ENCODE results near the gene MEPE. TPM values are rescaled to one million over a fixed set of nuclear protein-coding genes. Genes with fewer than 3 reads are reported as not detected.

Gene MEPE
- total and polyA plus RNA-seq, 2 of the 8 experiments (the other 6 are each of a cell fraction or from before 2014, with no cell fraction given) = not detected

DNA sequence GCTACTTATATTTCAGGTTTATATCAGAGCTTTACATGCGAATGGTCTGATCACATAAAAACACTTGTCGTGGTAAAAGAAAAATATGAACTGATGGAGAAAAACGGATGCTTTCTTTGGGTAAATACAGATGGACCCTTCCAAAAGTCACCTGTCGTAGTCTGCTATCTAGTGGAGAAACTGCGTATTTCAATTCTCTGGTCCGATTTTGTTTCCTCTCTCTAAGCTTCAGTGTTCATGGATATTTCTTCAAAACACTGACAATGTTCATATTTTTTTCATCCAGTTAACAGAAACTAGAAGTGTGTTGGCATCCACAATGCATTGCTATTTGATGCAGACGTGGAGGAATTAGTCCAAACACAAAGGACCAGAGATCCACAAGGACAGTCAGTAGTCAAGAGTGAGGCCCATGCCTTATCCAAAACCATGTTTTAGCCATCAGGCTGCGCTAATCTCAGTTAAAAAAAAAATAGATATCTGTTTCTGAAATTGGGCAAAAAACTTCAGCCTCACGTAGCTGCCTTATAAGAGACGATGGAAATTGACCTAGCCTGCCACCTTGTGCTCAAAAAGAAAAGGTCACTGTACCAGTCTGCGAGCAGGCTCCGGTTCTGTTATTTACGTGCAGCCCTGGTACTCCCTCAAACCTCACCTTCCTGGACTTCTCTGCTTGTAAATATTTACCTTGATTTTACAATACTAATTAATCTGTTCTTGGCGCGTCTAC is 16.0 kb downstream of the MEPE start (continued):
- TF ChIP-seq, protein P1, sequence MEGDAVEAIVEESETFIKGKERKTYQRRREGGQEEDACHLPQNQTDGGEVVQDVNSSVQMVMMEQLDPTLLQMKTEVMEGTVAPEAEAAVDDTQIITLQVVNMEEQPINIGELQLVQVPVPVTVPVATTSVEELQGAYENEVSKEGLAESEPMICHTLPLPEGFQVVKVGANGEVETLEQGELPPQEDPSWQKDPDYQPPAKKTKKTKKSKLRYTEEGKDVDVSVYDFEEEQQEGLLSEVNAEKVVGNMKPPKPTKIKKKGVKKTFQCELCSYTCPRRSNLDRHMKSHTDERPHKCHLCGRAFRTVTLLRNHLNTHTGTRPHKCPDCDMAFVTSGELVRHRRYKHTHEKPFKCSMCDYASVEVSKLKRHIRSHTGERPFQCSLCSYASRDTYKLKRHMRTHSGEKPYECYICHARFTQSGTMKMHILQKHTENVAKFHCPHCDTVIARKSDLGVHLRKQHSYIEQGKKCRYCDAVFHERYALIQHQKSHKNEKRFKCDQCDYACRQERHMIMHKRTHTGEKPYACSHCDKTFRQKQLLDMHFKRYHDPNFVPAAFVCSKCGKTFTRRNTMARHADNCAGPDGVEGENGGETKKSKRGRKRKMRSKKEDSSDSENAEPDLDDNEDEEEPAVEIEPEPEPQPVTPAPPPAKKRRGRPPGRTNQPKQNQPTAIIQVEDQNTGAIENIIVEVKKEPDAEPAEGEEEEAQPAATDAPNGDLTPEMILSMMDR (IDR thresholded peaks at IDR 0.05; ENCODE audit: control extremely low read depth in 1 of 3, insufficient read depth in 1 of 3, low read depth in 1 of 3, low read length in 3 of 3) = peak; percentile 38 to 69 (median 67)
- TF ChIP-seq POU5F1 (IDR thresholded peaks at IDR 0.05; ENCODE audit: low read depth, low read length) = no peak
- TF ChIP-seq MAFK (IDR thresholded peaks at IDR 0.05; ENCODE audit: low read depth, low read length) = no peak
- no peak for TF ChIP-seq ZNF274 (IDR thresholded peaks at IDR 0.05; ENCODE audit: borderline replicate concordance, extremely low read depth, low read length)
- TF ChIP-seq ASH2L (IDR thresholded peaks at IDR 0.05; ENCODE audit: low read length) = peak; percentile 41
- TF ChIP-seq RAD21 (IDR thresholded peaks at IDR 0.05 in 1 of 2, conservative IDR thresholded peaks at IDR 0.05 in 1 of 2; ENCODE audit: low read depth in 2 of 2, low read length in 2 of 2) = peak; percentile 77 to 82
- no peak for TF ChIP-seq SP1 (IDR thresholded peaks at IDR 0.05; ENCODE audit: low read depth, low read length)
- no peak for TF ChIP-seq CEBPB (IDR thresholded peaks at IDR 0.05; ENCODE audit: low read depth, low read length)
- TF ChIP-seq YY1 (IDR thresholded peaks at IDR 0.05; ENCODE audit: low read depth, low read length) = no peak
- TF ChIP-seq, protein P2, sequence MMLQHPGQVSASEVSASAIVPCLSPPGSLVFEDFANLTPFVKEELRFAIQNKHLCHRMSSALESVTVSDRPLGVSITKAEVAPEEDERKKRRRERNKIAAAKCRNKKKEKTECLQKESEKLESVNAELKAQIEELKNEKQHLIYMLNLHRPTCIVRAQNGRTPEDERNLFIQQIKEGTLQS (IDR thresholded peaks at IDR 0.05; ENCODE audit: insufficient read depth, low read depth, low read length) = no peak
